ENCODE data around the gene USP17L22.
"Not testable (repeated sequence)": the region's sequence is repeated elsewhere in the genome, so short reads cannot be mapped to it uniquely, and the experiment has no call there.

USP17L22 gene

GRCh38 chr4:9267319-9267718 is at the start of gene USP17L22:
Gene USP17L22, plus strand, starts transcription at chr4:9267619. Its CDS starts 0 bp downstream, at chr4:9267619.
- DNase-seq (ENCODE audit: low spot score): not testable (repeated sequence)

- not testable (repeated sequence) for DNase-seq (ENCODE audit: low spot score)
Observed at GRCh38 chr4:9219852-9220251, 47.6 kb upstream of the USP17L22 start, which contains the start of gene USP17L12. Gene USP17L12, plus strand, starts transcription at chr4:9220152. Its CDS starts 0 bp downstream, at chr4:9220152.

- DNase-seq (ENCODE audit: low spot score): not testable (repeated sequence)
Observed at GRCh38 chr4:9224596-9224995, 42.8 kb upstream of the USP17L22 start, which contains the start of gene USP17L13. Gene USP17L13, plus strand, starts transcription at chr4:9224896. Its CDS starts 0 bp downstream, at chr4:9224896.

- DNase-seq (ENCODE audit: low spot score): not testable (repeated sequence)
Observed at GRCh38 chr4:9230249-9230648, 37.2 kb upstream of the USP17L22 start.

GRCh38 chr4:9234085-9234484 is 33.3 kb upstream of the USP17L22 start, which contains the start of gene USP17L15:
Gene USP17L15, plus strand, starts transcription at chr4:9234385. Its CDS starts 0 bp downstream, at chr4:9234385.
- DNase-seq (ENCODE audit: low spot score): not testable (repeated sequence)

- not testable (repeated sequence) for DNase-seq (ENCODE audit: low spot score)
Observed at GRCh38 chr4:9238461-9238860, 29.0 kb upstream of the USP17L22 start.

- DNase-seq (ENCODE audit: low spot score): not testable (repeated sequence)
Observed at GRCh38 chr4:9243579-9243978, 23.8 kb upstream of the USP17L22 start, which contains the start of gene USP17L17. Gene USP17L17, plus strand, starts transcription at chr4:9243879. Its CDS starts 0 bp downstream, at chr4:9243879.

- DNase-seq (ENCODE audit: low spot score): not testable (repeated sequence)
Observed at GRCh38 chr4:9247953-9248680, 19.3 kb upstream of the USP17L22 start, which contains the start of gene USP17L18. Gene USP17L18, plus strand, starts transcription at chr4:9248630. Its CDS starts 0 bp downstream, at chr4:9248630.

- not testable (repeated sequence) for DNase-seq (ENCODE audit: low spot score)
Observed at GRCh38 chr4:9253078-9253477, 14.3 kb upstream of the USP17L22 start, which contains the start of gene USP17L19. Gene USP17L19, plus strand, starts transcription at chr4:9253378. Its CDS starts 0 bp downstream, at chr4:9253378.

GRCh38 chr4:9257824-9258223 is 9.6 kb upstream of the USP17L22 start, which contains the start of gene USP17L20:
Gene USP17L20, plus strand, starts transcription at chr4:9258124. Its CDS starts 0 bp downstream, at chr4:9258124.
- not testable (repeated sequence) for DNase-seq (ENCODE audit: low spot score)

- DNase-seq (ENCODE audit: low spot score): not testable (repeated sequence)
Observed at GRCh38 chr4:9262572-9262971, 4.8 kb upstream of the USP17L22 start, which contains the start of gene USP17L21. Gene USP17L21, plus strand, starts transcription at chr4:9262872. Its CDS starts 0 bp downstream, at chr4:9262872.

GRCh38 chr4:9271719-9272118 is 4.3 kb downstream of the USP17L22 start:
- not testable (repeated sequence) for DNase-seq (ENCODE audit: low spot score)

All from SW480 (cell line).